Effector memory CD4-positive, alpha-beta T cell (primary cell): ENCODE data around the gene ARRB1.

Source experiments
- DNase-seq, 3 donors: peaks; one replicate each; pipeline ENCODE4 v3.0.0-alpha.2; 2020
- H3K27ac ChIP-seq: 2 replicates; pipeline ENCODE4 v1.7.0; 2013; ENCODE audit warnings: mild to moderate bottlenecking, low read length, moderate library complexity; ENCODE audit not compliant: insufficient read depth, poor library complexity, severe bottlenecking
- H3K27me3 ChIP-seq: replicated peaks from 2 replicates; pipeline ENCODE4 v1.7.0; 2013; ENCODE audit warnings: mild to moderate bottlenecking, low read length; ENCODE audit not compliant: insufficient read depth, control insufficient read depth, poor library complexity, severe bottlenecking
- H3K36me3 ChIP-seq: 2 replicates; pipeline ENCODE4 v1.7.0; 2013; ENCODE audit warnings: mild to moderate bottlenecking, low read length, moderate library complexity; ENCODE audit not compliant: control insufficient read depth, insufficient read depth
- H3K4me1 ChIP-seq: 2 replicates; pipeline ENCODE4 v1.7.0; 2013; ENCODE audit warnings: low read length, mild to moderate bottlenecking; ENCODE audit not compliant: control insufficient read depth, insufficient read depth, poor library complexity, severe bottlenecking
- H3K4me3 ChIP-seq: 2 replicates; pipeline ENCODE4 v1.7.0; 2013; ENCODE audit warnings: low read length, low read depth, mild to moderate bottlenecking; ENCODE audit not compliant: insufficient read depth, poor library complexity, severe bottlenecking
- H3K9me3 ChIP-seq: 2 replicates; pipeline ENCODE4 v1.7.0; 2013; ENCODE audit warnings: mild to moderate bottlenecking, low read length, moderate library complexity; ENCODE audit not compliant: control insufficient read depth

The ARRB1 gene

GRCh38 chr11:75324189-75324588 lies 27.3 kb downstream of the ARRB1 start:
- Histone ChIP-seq H3K9me3 (no peaks in the 10 kb centered on the region), H3K4me1 (peaks cover 17% of the 10 kb centered on the region), H3K4me3 (no peak overlapping the region), H3K27me3 (no peaks in the 10 kb centered on the region), H3K27ac (no peak overlapping the region), H3K36me3 (no peaks in the 10 kb centered on the region)
- no peak for DNase-seq

GRCh38 chr11:75323609-75324008 lies 27.9 kb downstream of the ARRB1 start:
- Histone ChIP-seq H3K27me3 (no peaks in the 10 kb centered on the region), H3K27ac (no peak overlapping the region), H3K36me3 (no peaks in the 10 kb centered on the region), H3K9me3 (no peaks in the 10 kb centered on the region), H3K4me1 (peaks cover 11% of the 10 kb centered on the region), H3K4me3 (no peak overlapping the region)
- no peak for DNase-seq

- Histone ChIP-seq H3K36me3 (no peaks in the 10 kb centered on the region), H3K4me1 (no peaks in the 10 kb centered on the region), H3K27ac (no peak overlapping the region), H3K9me3 (no peaks in the 10 kb centered on the region), H3K27me3 (no peaks in the 10 kb centered on the region), H3K4me3 (no peak overlapping the region)
- no peak for DNase-seq
Observed at GRCh38 chr11:75320643-75321042, 30.8 kb downstream of the ARRB1 start.

- H3K36me3 ChIP-seq = no peaks in the 10 kb centered on the region
- H3K27ac ChIP-seq = no peak overlapping the region
- H3K27me3 ChIP-seq = no peaks in the 10 kb centered on the region
- H3K4me1 ChIP-seq = no peaks in the 10 kb centered on the region
- H3K9me3 ChIP-seq = no peaks in the 10 kb centered on the region
- no peak overlapping the region for H3K4me3 ChIP-seq
- no peak for DNase-seq
Observed at GRCh38 chr11:75320046-75320618, 31.3 kb downstream of the ARRB1 start.

- no peak overlapping the region for H3K27ac ChIP-seq
- H3K36me3 ChIP-seq = no peaks in the 10 kb centered on the region
- H3K27me3 ChIP-seq = no peaks in the 10 kb centered on the region
- no peaks in the 10 kb centered on the region for H3K4me1 ChIP-seq
- H3K9me3 ChIP-seq = no peaks in the 10 kb centered on the region
- H3K4me3 ChIP-seq = no peak overlapping the region
- no peak for DNase-seq
Observed at GRCh38 chr11:75319035-75319877, 32.2 kb downstream of the ARRB1 start.

- H3K27me3 ChIP-seq = no peaks in the 10 kb centered on the region
- H3K27ac ChIP-seq = no peak overlapping the region
- H3K9me3 ChIP-seq = no peaks in the 10 kb centered on the region
- no peaks in the 10 kb centered on the region for H3K36me3 ChIP-seq
- no peak for DNase-seq
- H3K4me3 ChIP-seq = no peak overlapping the region
- H3K4me1 ChIP-seq = no peaks in the 10 kb centered on the region
Observed at GRCh38 chr11:75317446-75318122, 33.9 kb downstream of the ARRB1 start.

GRCh38 chr11:75315439-75315805 lies 36.0 kb downstream of the ARRB1 start:
- Histone ChIP-seq H3K27me3 (no peaks in the 10 kb centered on the region), H3K27ac (no peak overlapping the region), H3K36me3 (no peaks in the 10 kb centered on the region), H3K4me3 (no peak overlapping the region), H3K4me1 (no peaks in the 10 kb centered on the region), H3K9me3 (no peaks in the 10 kb centered on the region)
- DNase-seq = no peak

GRCh38 chr11:75314771-75315438 lies 36.6 kb downstream of the ARRB1 start:
- H3K4me1 ChIP-seq = no peaks in the 10 kb centered on the region
- H3K36me3 ChIP-seq = peaks cover under 1% of the 10 kb centered on the region
- H3K27ac ChIP-seq = no peak overlapping the region
- no peak overlapping the region for H3K4me3 ChIP-seq
- no peaks in the 10 kb centered on the region for H3K9me3 ChIP-seq
- no peaks in the 10 kb centered on the region for H3K27me3 ChIP-seq
- no peak for DNase-seq

GRCh38 chr11:75313513-75314272 lies 37.8 kb downstream of the ARRB1 start:
- no peak for DNase-seq
- Histone ChIP-seq H3K9me3 (no peaks in the 10 kb centered on the region), H3K27me3 (no peaks in the 10 kb centered on the region), H3K4me3 (no peak overlapping the region), H3K27ac (no peak overlapping the region), H3K4me1 (no peaks in the 10 kb centered on the region), H3K36me3 (peaks cover 9% of the 10 kb centered on the region)
